Measurements from ENCODE around the gene CCDC178.

Gene CCDC178

DNA sequence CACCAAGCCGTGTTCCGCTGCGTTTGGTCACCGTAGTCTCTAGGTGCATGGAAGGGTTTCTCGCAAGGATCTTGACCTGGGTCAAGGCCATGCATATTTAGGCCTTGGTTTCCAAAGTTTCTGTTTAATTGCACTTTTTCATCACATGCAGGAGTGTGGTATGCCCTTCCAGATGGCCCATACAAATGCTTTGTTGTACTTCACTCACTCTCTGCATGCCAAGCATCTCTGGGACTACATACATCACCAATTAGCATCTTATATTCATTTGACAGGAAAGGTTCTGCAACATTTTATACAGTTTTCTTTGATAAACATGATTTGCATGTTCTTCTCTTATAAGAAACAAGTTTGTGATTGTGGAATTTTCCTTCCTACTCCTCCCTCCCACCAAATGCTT is 534.9 kb downstream of the CCDC178 start:
- TF ChIP-seq GATA3 (IDR thresholded peaks at IDR 0.05; ENCODE audit: low read depth, low read length) (no peak), GATA2 (IDR thresholded peaks at IDR 0.05; ENCODE audit: low read depth, low read length) (no peak)

DNA sequence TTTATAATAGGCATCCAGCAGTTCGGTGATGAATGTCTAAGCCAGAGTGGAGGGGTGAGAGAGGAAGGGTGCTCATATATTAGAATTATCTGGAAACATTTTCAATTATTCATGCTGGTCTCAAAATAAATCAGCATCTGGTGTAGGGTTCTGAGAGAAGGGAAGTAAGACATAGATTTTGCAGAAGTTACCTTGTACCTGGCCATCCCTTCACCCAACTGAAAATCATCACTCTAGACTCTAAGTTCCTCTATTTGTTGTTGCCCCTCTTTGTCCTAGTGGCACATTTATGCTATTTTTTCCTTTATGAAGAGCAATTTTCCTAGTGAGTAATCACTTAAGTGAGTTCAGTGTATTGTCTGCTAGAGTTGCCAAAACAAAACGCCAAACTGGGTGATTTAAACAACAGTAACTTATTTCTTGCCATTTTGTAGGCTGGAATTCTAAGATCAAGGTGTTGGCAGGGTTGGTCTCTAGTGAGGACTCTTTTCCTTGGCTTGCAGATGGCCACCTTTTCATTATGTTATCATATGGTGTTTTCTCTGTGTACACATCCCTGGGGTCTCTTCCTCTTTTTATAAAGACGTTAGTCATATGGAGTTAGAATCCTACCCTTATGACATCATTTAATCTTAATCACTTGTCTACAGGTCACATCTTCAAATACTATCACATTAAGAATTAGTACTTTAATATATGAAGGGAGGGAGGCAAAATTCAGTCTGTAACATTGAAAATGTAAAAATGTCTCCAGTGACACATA is 537.8 kb downstream of the CCDC178 start:
- TF ChIP-seq GATA3 (IDR thresholded peaks at IDR 0.05; ENCODE audit: low read depth, low read length) (no peak), GATA2 (IDR thresholded peaks at IDR 0.05; ENCODE audit: low read depth, low read length) (no peak)

DNA sequence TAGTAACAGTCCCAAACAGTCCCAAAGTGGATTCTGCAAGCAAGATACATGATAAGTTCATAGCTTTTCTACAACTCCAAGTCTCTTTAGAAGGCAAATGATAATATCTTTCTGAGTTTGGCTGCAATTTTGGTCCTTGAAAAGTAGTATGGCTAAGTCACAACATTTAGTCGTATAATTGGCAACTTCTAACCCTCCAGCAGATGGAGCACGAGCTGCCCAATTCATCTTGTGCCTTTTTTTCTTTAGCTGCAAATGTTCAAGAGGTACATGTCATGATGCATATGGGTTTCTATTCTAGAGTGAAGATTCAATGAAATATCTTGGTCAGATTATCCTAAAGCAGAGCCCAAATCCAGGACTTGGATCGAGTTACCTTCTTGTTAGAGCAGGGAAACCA is 540.7 kb downstream of the CCDC178 start:
- TF ChIP-seq GATA2 (IDR thresholded peaks at IDR 0.05; ENCODE audit: low read depth, low read length) (no peak), GATA3 (IDR thresholded peaks at IDR 0.05; ENCODE audit: low read depth, low read length) (no peak)

GRCh38 chr18:32896776-32897547 is 543.6 kb downstream of the CCDC178 start:
- TF ChIP-seq GATA2 (IDR thresholded peaks at IDR 0.05; ENCODE audit: low read depth, low read length) (no peak), GATA3 (IDR thresholded peaks at IDR 0.05; ENCODE audit: low read depth, low read length) (no peak)

DNA sequence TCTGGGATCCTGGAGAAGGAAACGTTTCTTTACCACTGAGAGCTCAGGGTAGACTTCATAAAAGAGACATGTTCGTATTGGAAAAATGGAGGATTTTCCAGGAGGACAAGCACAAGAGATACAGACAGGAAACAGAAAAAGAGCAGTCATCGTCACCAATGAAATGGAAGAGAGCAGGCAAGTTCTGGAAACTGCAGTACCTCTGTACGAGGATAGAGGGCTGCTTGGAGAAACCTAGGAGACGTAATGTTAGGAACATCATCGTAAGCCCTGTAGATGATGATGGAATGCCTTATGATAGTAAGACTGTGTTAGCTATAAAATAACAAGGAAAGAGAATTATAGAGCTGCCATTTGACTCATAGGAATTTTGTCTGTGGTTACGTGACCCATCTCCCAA is 546.6 kb downstream of the CCDC178 start:
- no peak for TF ChIP-seq GATA3 (IDR thresholded peaks at IDR 0.05; ENCODE audit: low read depth, low read length)
- TF ChIP-seq GATA2 (IDR thresholded peaks at IDR 0.05; ENCODE audit: low read depth, low read length), result no peak

- TF ChIP-seq GATA2 (IDR thresholded peaks at IDR 0.05; ENCODE audit: low read depth, low read length) (no peak), GATA3 (IDR thresholded peaks at IDR 0.05; ENCODE audit: low read depth, low read length) (no peak)
Observed at GRCh38 chr18:32891797-32892196, 548.7 kb downstream of the CCDC178 start.

DNA sequence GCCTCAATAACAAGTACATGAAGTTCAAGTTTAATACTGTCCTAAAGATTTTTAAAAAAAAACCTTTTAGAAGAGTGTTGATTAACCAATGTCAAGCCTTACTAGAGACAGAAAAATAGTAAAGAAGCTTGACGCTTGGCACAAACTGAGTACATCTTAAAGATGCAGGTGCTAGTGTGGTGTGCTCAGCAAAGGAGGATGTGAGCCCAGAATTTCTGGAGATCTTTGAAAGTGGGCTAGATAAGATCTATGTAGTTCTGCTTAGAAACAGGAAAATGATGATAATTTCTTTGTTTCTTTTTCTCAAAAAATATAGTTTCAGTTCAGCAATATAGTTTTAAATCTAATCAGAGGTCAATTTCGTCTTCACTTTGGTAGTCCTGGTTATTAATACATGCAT is 549.4 kb downstream of the CCDC178 start:
- TF ChIP-seq GATA3 (IDR thresholded peaks at IDR 0.05; ENCODE audit: low read depth, low read length) (no peak), GATA2 (IDR thresholded peaks at IDR 0.05; ENCODE audit: low read depth, low read length) (no peak)

- TF ChIP-seq GATA3 (IDR thresholded peaks at IDR 0.05; ENCODE audit: low read depth, low read length), result no peak
- TF ChIP-seq GATA2 (IDR thresholded peaks at IDR 0.05; ENCODE audit: low read depth, low read length), result no peak
Observed at GRCh38 chr18:32889615-32890593, 550.6 kb downstream of the CCDC178 start.

DNA sequence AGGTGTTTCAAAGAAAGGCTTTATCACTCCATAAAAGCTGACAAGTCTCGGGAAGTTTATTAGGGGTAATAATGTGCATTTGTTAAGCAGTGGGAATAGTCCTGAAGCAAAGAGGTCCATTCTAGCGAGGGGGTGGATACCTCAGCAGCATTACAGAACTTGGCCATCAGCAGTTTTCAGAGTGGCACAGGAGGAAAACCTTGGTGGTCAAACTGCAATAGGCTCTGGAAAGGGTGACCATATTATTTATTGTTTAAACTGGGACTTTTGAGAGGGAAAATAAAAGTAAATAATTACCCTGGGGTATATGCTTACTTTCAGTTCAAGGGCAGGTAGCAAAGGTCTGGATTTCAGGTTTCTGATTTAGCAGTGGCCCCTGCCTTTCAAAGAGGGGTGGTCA is 552.2 kb downstream of the CCDC178 start:
- TF ChIP-seq GATA2 (IDR thresholded peaks at IDR 0.05; ENCODE audit: low read depth, low read length) (no peak), GATA3 (IDR thresholded peaks at IDR 0.05; ENCODE audit: low read depth, low read length) (no peak)

Data from SH-SY5Y (cell line).